NCI-H524 treated with DMSO at 0.1 percent for 48 hours (cell line): ENCODE measurements around the gene DEPP1.

Experiments used
- DNase-seq: peaks from one replicate; lab custom pipeline; 2025; lab: John Stamatoyannopoulos, UW

The DEPP1 gene

DNA sequence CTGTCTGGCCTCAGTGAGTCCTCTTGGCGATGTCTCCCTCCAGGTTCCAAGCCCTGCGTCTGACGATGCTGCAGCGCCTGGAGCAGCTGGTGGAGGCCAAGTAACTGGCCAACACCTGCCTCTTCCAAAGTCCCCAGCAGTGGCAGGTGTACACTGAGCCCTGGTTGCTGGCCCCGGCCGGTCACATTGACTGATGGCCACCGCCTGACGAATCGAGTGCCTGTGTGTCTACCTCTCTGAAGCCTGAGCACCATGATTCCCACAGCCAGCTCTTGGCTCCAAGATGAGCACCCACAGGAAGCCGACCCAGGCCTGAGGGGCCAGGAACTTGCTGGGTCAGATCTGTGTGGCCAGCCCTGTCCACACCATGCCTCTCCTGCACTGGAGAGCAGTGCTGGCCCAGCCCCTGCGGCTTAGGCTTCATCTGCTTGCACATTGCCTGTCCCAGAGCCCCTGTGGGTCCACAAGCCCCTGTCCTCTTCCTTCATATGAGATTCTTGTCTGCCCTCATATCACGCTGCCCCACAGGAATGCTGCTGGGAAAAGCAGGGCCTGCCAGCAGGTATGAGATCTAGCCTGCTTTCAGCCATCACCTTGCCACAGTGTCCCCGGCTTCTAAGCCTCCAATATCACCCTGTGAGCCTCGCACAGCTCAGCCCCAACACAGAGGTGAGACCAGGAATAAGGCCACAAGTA, 14.8 kb upstream of the DEPP1 start:
- no peak for DNase-seq

DNA sequence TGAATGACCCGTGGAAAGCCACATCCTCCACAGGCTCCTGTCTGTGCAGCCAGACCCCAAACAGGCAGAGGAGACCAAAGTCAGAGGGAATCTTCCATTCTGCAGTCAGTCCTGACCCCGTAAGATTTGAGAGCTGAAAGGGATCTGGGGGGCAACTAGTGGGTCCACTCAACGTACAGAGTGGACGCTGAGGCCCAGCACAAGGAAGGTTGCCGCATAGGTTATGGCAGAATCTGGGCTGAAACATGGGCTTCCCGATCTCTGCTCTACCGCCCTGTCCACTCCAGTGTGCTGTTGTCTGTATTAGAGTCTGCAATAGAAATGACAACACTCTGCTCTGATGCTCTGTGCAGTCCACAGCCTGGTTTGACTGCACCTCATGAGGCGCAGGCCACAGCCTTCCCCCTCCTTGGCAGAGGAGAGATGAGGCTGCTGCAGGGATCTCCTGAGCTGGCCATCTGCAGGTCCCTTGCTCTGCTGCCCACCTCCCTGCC, 14.2 kb upstream of the DEPP1 start:
- DNase-seq = no peak

DNA sequence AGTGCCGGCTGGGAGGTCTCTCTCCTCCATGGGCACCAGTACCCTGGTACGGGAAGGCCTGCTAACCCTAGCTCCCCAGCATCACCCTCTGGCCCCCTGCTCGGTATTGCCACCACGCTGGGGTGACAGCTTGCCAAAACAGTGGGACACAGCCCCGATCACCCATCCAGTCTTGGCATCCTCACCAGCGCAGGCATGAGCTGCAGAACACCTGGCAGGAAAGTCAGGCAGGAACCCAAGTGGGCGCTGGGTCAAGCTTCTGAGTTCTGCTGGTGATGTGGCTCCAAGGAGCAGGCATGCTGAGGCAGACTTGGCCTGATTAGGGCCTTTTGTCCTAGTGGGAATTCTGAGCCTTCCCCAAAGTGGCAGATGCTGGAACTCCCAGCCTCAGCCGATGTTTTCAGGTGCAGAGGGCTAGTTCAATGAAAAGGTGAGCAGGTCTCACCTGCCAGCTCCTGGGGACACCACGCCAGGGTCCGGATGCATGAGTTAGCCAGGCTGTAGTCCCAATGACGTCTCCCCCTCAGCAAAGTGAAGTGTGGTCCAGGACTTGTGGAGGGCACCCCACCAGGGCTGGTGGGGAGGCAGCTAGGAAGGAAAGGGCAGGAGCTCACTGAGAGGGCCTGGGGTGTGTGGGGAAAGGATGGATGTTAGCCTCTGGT, 13.6 kb upstream of the DEPP1 start:
- no peak for DNase-seq

DNA sequence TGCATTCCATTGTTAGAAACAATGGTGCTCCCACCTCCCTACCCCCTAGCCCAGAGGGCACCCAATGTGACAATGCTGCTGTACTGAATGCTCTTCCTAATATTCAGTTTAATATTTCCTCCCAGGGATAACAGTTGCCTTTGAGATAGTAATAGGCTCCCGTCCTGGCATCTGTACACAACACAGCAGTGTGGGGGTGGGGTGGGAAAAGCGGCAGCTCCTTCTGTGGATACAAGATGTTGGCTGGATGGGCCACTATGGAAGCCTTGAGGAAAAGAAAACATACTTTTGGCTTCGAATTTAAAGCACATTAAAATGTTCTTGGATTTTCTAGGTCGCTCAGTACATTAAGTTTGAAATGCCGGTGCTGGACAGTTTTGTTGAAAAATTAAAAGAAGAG, 13.0 kb upstream of the DEPP1 start:
- no peak for DNase-seq

DNA sequence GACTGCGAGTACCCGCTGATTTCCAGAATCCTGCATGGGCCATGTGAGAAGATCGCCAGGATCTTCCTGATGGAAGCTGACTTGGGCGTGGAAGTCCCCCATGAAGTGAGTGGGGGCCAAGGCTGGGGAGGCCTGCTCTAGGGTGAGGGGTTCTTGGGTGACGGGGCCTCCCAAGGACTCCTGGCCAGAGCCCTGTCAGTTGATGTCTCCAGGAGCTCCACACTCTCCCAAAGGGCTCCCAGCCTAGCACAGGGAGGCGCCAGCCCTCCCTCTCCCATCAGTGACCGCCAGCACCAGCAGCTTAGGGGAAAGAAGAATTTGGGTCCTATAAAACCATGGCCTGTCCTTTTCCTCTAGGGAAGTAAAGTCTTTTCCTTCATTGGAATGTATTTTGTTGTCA, 12.4 kb upstream of the DEPP1 start:
- no peak for DNase-seq

DNA sequence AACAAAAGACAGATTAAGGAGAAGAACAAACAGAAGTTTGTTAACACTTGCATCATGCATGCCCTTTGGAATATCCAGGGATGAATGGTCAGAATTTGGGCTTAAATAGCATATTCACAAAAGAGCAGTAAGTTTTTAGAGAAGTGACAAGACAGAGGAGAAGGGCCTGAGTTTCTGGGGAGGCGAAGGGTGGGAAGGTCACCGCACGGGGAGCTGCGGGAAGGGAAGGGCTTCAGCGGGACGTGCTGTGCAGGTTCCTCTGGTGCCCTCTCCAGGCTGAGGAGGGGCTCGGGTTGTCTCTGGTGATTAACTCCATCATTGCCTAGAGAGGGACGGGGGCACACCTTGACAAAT, 11.7 kb upstream of the DEPP1 start:
- no peak for DNase-seq

DNA sequence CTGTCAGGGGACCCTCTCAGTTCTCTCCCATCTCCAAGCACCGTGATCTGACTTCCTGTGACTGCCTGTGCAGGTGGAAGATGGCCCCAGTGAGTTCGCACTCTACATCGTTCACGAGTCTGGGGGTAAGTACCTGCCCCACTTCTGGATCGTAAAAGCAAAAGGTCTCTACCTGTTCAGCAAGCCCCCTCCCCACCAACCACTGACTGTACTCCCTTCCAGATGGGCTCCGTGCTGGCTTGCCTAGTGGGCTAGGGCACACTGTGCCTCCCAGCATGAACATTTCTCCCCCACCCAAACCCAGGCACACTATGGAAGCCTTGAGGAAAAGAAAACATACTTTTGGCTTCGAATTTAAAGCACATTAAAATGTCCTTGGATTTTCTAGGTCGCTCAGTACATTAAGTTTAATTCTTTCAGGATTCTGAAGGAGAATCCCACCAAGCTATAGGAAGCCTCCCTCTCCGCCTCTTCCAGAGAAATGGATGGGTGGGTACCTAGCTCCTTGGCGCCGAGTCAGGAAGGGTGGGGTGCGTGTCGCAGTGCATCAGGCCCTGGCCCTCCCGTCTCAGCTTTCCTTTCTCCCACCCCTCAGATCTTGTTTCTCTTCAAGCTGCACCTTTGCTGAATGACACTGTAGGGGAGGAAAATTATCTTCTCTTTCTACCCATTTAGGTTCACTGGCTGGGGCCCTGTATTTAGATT, 11.1 kb upstream of the DEPP1 start:
- DNase-seq = no peak

DNA sequence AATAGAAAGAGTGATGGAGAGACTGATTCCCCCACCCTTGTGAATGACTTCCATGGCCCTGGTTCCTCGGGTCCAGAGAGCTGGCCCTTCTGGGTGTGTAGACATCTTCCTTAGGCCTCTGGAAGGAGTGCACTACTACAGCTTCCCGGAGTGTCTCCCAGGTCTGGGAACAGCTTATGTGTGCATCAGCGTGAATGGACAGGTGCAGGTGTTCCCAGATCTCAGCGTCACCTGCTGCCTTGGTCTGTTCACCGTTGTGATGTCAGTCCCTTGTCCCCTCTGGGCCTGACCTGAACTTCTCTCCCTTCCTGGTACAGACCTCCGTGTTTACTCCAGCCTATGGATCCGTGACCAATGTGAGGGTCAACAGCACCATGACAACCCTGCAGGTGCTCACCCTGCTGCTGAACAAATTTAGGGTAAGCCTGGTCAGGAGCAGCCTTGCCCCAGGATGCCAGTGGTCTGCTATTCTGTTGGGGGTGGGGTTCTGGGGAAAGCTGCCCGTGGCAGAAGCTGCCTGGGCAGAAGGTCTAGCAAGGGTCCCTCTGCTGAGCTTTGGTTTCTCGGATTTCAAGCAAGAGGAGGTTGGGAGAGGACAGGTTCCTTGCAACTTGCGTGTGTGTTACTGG, 10.5 kb upstream of the DEPP1 start:
- DNase-seq = no peak

DNA sequence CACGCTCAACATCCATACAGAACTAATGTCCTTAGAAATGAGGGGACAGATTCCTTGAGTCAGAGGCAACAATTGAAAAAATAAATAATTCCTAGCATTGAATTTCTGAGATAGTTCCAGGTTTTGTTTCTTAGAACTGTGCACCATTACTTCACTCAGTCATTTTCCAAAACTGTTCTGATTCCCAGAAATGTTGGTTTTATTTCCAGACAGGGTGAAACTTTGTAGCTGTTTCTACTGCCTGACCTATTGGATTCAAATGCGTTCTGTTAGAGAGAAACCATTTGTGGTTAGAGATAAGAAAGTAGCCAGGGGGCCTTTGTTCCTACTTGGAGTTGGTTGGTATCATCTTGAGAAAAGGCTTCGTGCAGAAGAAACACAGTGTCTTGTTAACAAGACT, 8.1 kb upstream of the DEPP1 start:
- no peak for DNase-seq

DNA sequence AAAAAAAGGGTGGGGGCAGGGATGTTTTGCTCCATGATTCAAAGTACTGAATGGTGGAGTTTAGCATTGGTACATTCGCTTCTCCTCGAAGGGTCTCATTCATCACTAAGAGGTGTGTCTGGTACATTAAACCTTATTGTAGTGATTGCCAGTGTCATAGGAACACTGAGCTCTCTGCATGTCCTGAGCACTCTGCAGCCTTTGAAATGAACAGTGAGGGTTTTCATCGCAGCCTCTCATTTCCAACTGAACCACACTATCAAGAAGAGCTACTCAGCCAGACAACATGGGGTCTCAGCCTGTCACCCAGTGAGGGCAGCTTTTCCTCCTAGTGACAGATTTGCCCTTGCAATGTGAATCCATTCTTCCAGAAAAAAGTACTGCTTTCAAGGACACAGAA, 7.6 kb upstream of the DEPP1 start:
- DNase-seq = no peak

DNA sequence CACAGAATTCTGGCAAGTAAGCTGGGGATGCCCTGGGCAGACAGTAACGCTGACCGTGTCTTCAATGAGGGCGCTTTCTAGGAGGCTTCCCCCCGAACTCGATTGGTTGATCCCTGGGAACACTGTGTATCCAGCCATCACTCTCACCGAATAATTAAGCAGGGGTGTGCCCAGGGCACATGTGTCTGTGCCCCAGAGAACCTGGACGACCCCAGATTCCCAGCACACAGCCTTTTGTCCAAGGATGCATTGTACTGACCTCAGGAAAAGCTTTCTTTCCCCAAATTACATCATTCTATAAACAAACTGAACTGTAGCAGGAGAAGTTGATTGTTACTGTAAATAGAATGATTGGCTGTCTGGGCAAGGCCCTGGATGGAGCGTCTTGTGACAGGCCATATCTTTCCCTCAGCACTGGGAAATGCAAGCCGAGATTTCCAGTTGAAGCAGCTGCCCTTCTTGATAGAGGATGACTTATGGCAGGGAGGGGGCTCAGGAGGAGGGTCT, 6.6 kb upstream of the DEPP1 start:
- no peak for DNase-seq

DNA sequence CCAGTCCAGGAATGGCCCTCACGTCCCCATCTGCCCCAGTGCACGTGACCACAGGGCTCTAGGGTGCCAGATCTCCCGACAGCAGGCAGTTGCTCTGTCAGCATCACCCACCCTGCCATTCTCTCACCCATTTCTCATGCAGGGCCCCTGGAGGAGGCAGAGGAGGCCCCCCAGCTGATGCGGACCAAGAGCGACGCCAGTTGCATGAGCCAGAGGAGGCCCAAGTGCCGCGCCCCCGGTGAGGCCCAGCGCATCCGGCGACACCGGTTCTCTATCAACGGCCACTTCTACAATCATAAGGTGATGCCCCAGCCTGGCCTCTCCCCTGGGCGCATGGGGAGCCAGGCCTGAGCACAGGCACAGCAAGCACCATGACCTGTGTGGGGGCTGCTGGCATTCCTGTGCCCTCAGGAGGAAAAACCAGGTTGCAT, 6.1 kb upstream of the DEPP1 start:
- DNase-seq = no peak

DNA sequence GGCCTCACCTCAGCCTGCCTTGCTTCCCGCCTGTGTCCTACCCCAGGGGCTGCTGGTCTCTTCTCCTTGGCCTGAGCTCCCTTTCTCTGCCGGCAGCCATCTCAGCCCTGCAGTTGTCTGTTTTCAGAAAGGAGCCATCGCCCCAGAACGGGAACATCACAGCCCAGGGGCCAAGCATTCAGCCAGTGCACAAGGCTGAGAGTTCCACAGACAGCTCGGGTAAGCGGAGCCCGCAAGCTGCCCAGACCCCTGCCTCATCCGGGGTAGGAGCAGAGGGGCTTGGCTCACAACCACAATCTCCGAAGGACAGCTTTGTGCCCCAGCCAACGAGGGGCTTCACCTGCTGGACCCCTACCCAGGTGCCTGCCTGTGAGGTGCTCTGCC, 5.3 kb upstream of the DEPP1 start:
- DNase-seq = no peak

DNA sequence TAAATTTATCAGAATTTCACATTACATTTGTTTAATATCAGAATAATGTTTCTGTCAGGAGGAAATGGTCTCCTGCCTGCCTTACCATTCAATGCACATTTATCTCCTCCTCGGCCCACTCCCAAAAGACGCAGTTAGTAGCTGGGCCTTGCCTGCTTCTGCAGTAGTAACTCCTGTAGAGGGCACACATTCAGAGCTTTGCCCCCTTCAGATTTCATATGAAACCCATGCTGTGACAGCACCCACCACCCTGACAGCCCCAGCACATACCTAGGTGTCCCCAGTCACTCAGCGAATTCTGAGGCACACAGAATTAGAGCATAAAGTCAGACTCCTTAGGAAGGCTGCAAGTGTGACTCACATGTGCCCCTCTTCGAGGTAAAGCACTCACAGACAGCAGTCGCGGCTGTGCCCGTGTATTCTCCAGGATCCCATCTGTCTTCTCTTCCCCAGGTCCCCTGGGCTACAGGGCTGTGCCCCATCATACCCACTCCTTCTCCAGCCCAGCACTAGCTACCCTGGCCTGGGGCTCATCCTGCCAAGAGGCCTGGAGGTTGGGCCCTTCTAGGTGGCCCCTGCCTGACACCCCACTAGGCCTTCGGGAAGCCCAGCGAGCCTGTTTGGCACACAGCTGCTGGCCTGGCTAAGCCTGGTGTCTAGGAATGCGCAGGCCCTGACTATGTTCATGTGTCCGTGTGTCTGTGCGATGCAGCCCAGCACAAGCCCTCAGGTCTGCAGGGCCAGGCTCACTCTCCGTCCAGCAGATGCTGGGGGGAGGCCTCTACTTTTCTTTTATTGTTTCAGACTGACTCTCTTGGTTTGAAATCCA, 4.7 kb upstream of the DEPP1 start:
- no peak for DNase-seq

DNA sequence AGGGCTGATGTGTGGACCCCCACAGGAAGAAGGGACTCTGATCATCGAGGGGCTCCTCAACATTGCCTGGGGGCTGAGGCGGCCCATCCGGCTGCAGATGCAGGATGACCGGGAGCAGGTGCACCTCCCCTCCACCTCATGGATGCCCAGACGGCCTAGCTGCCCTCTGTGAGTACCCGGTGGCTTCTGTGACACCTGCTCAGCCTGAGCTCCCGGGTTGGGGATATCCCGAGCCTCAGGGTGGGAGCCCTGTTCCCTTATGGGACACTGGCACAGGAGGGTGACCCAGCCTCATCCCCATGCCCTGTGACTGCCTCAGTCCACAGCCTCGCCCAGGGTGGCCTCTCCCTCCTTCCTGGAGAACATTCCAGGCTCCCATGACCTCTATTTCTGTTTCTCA, 3.9 kb upstream of the DEPP1 start:
- DNase-seq = no peak

DNA sequence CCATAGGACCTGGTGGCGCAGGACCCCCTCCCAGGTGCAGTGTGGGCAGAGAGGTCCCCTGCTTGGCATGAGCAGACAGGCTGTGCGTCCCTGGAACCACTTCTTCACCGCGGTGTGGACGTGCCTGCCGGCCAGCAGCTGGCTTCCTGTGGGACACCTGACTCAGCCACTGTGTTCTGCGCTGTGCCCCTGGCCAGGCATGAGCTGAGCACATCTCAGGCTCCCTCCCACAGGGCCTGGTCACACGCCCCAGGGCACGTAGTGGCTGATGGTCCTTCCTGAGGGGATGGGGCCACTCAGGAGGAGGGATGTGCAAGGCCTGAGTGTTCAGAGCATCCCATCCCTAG, 3.5 kb upstream of the DEPP1 start:
- no peak for DNase-seq

DNA sequence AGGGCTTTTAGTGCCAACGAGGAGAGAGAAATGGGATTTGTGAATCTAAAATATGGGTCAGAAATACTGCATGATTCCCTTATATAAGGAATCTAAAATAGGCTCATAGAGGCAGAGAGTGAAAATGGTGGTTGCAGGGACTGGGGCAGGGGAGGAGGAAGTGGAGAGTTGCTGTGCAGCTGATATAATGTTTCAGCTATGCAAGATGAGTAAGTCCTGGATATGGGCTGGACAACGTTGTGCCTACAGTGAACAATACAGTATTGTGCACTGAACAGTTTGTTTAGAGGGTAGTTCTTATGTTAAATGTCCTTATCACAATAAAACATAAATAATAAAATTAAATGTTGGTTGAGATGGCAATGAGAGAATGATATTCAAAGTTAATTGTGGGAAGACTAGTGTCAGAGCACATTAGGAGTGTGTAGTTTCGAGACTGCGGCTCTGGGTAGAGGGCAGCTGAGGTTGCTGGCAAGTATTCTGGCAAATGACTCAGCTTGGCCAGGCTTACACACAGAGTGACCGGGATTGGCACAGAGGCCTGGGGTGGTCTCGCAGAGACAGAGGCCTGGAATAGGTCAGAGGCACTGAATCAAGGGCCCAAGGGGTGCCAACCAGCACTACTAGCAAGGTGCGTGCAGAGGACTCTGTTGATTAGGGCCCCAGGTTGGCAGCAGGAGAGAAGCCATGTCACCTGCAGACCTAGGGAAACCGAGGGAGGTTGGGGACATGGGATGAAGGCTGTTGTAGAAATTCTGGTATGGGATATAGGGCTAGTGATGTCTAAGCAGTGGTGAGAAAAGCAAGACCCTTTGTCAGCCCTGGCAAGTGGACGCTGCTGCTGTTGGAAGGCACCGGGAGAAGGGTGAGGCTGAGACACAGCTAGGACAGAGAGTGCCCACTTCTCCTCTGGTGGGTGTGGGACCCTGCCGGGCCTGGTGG, 2.8 kb upstream of the DEPP1 start:
- no peak for DNase-seq

DNA sequence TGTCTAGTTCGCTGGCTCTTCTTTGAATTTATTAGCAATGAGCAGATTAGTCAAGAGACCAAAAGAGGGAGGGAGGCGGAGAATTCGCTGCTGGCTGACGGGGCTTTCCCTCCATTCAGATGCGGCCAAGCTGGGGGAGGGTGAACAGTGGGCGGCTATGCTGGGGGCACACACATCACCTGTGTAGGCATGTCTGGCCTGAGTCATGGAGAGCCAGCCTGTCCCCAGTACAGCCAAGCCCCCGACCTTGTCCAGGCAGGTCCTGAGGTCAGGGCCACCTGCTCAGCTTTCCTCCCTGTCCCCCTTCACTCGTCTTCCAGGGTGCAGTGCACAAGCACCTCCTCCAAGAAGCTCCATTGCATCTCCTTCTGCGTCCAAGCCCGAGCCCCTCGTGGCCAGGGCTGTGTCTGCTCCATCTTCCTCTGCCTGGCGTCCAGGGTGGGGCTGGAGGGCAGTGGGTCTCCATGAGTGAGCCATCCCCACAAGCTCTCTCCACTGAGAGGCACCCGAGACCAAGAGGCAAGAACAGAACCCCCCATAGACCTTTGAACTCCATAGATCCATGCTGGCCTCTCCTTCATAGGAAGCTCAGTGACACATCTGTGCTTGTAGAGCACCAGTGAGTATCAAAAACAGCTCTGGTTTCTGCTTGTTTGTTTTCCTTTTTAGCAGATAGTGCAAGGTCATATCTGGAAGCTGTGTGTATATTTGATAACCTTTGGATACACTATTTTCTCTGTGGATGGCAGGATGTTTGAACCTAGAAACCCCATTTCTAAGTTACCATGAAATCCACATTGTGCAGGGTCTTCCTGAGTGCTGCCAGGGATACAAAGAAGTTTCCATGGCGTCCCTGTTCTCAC, 1.9 kb upstream of the DEPP1 start:
- no peak for DNase-seq

DNA sequence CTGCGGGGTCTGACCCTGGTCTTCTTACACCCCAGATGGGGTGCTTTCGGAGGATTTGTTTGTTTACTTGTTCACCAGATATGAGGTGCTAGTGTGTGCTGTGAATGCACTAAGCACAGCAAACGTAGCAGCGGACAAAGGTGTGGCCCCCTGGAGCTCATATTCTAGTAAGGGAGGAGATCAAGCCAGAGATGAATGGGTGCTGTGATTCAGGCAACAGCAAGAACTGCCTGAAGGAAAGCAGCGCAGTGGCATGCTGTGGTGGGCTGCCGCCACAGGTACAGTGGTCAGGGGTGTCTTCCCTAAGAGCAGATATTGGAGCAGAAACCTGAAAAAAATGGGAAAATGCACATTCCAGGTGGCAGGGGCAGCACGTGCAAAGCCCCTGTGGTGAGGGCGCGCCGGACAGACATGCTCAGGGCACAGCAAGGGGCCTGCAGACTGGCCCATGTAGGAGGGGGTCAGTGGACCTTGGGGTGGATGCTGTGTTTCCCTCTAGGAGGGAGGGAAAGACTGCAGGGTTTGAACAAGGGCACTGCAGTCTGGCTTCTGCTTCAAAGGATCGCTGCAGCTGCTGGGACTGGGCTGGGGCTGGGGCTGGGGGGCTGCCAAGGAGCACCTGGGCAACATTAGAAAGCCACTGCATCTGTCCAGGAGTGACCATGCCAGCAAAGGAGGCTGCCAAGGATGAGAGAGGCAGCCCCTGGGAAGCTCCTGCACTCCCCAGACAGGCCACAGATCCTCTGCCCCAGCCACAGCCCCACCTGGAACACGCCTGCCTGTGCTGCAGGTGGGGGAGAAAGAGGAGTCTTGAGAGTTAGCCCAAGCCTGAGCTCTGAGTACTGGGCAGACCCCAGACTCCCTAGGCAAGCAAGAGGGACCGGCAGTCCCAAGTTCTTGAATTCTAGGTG, 927 bp upstream of the DEPP1 start:
- DNase-seq = no peak
